Smooth muscle cell of the umbilical artery (primary cell): ENCODE data around the gene RAB9B. TPM values are rescaled to one million over a fixed set of nuclear protein-coding genes. Genes with fewer than 3 reads are reported as not detected.

Source experiments
- total RNA-seq: library from RNA; depleted of rRNA; stranded (reverse); fragments of >200 nt; gene quantifications from 2 replicates; pipeline ENCODE4 v1.2.3, GENCODE V29; 2014

Gene RAB9B
- 0.78 and 1.5 TPM in 2 replicates for total RNA-seq

DNA sequence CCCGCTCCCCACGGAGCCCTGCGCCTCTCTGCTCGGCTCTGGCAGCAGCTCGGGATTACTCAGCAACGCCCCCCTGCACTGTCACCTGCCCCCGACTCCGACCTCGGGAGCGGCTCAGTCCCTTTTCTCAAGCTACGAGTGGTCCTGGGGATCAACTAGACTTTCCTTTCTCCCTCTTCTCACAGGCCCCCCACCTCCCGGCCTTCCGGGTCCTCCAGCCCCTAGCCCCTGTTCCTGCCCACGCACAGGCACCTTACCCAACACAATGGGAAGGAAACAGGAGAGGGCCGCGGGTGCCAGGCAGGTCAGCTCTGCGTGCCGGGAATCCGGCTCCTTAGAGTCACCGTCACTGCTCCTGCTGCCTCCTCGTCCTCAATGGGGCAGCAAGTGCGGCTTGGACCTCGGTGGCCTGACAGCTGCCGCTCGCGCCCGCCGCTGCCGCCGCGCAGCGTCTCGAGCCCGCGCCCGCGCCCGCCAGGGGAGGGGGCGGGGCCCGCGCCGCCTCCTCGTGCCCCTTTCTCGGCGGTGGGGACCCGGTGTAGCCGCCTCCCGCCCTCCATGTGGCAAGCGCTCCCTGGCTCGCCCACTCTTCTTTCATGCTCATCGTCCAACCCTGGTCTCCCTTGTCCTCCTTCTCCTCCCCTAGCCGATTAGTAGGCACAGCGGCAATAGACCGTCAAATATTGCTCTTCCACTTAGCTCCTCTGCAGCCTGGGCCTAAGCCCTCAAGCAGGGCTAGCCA is at the start of gene RAB9B:
RAB9B (minus strand) TSS at position 455 of the 742 bp plus-strand sequence. CDS start 6,473 bp downstream, outside the sequence.

DNA sequence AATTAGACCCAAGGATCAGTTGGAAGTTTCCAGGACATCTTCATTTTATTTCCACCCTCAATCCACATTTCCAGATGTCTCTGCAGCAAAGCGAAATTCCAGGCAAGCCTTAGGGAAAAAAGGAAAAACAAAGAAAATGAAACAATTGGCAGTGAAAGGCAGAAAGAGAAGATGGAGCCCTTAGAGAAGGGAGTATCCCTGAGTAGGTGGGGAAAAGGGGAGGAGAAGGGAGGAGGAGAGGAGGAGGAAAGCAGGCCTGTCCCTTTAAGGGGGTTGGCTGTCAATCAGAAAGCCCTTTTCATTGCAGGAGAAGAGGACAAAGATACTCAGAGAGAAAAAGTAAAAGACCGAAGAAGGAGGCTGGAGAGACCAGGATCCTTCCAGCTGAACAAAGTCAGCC is 55.5 kb downstream of the RAB9B start, which contains the start of gene PLP1:
PLP1 (plus strand) TSS at position 295 of the 400 bp plus-strand sequence. CDS start 156 bp downstream, outside the sequence.

Other genes starting within 250 kb of the RAB9B start
- 47.2 and 56.4 TPM in 2 replicates for gene TCEAL4, start 246.7 kb downstream of the RAB9B start, total RNA-seq
- gene TCEAL3, start 224.3 kb downstream of the RAB9B start, total RNA-seq, result 15.8 and 16.3 TPM in 2 replicates
- gene TCEAL1, start 203.3 kb downstream of the RAB9B start, total RNA-seq, result 12.6 and 18.1 TPM in 2 replicates
- 852 and 886 TPM in 2 replicates for gene MORF4L2, start 145.6 kb downstream of the RAB9B start, total RNA-seq
- not detected in 2 replicates for gene TMEM31, start 121.3 kb downstream of the RAB9B start, total RNA-seq
- not detected in 2 replicates for gene PLP1, start 55.4 kb downstream of the RAB9B start, total RNA-seq
- 1.2 and 4.8 TPM in 2 replicates for gene TMSB15B, start 130.4 kb upstream of the RAB9B start, total RNA-seq
- not detected in 2 replicates for gene H2BW1, start 181.5 kb upstream of the RAB9B start, total RNA-seq
- not detected in 2 replicates for gene H2BW2, start 207.7 kb upstream of the RAB9B start, total RNA-seq
- gene TMSB15C, start 244.0 kb upstream of the RAB9B start, total RNA-seq, result 3.6 TPM in 2 replicates